Measurements from ENCODE around the gene SMG9. TPM values are rescaled to one million over a fixed set of nuclear protein-coding genes. Genes with fewer than 3 reads are reported as not detected.

The SMG9 gene
- total RNA-seq, 1 experiment from 2014 or later = 52.2 TPM

DNA sequence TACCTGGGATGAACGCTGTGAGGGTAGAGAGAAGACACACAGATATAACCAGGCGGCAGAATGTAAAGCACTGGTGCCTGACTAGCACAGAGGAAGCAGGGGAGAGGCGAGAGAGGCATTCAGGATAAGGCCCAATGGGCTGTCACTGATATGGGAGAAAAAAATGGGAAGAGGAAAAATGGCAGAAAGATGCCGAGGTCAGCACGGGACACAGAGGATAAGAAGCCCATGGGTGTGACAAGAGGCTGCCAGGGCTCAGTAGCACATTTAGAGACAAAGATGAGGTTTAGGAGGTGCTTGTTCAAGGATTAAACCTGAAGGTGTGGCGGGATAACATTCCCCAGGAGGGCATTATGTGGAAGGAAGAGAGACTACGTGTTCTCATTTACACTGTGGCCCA lies 5.6 kb downstream of the SMG9 start:
- H2BK120ac ChIP-seq (ENCODE audit: low read depth, low read length, poor library complexity, severe bottlenecking) = no peak overlapping the region
- no peaks in the 10 kb centered on the region for H3K9me3 ChIP-seq (ENCODE audit: control insufficient read depth, low read depth, low read length)
- no peak overlapping the region for H2AFZ ChIP-seq (ENCODE audit: low read length)
- Mint-ChIP-seq H3K27me3 (ENCODE audit: low read depth) (no peaks in the 10 kb centered on the region), H3K9me3 (no peaks in the 10 kb centered on the region; a peak in 2 of 5 replicates), H3K4me3 (no peak overlapping the region), H3K4me1 (peaks cover 8 to 9% of the 10 kb centered on the region in 2 experiments), H3K36me3 (ENCODE audit: insufficient read depth in 1 of 3, low read depth in 3 of 3) (peaks cover 37 to 70% (median 56%) of the 10 kb centered on the region in 3 experiments), H3K27ac (no peak overlapping the region; a peak in 1 of 7 replicates)
- no peak overlapping the region for H2BK5ac ChIP-seq (ENCODE audit: insufficient read length, low read length)
- no peaks in the 10 kb centered on the region; the same call in 1 of the 2 replicates for H3K27me3 ChIP-seq (ENCODE audit: insufficient read depth, low read length)
- H3T11ph ChIP-seq (ENCODE audit: low read length) = no peak overlapping the region
- H4K5ac ChIP-seq (ENCODE audit: insufficient read length, low read depth, low read length) = no peak overlapping the region
- H3K4me1 ChIP-seq (ENCODE audit: insufficient read depth, low read length) = no peaks in the 10 kb centered on the region
- no peak overlapping the region for H2BK15ac ChIP-seq (ENCODE audit: low read depth, low read length)
- no CpG with 5 or more reads among the region's 7 CpGs for WGBS (ENCODE audit: extremely low coverage, insufficient read length, low lambda C conversion rate)
- no peak overlapping the region for H2BK20ac ChIP-seq (ENCODE audit: low read depth, low read length, poor library complexity, severe bottlenecking)
- TF ChIP-seq, protein P1, sequence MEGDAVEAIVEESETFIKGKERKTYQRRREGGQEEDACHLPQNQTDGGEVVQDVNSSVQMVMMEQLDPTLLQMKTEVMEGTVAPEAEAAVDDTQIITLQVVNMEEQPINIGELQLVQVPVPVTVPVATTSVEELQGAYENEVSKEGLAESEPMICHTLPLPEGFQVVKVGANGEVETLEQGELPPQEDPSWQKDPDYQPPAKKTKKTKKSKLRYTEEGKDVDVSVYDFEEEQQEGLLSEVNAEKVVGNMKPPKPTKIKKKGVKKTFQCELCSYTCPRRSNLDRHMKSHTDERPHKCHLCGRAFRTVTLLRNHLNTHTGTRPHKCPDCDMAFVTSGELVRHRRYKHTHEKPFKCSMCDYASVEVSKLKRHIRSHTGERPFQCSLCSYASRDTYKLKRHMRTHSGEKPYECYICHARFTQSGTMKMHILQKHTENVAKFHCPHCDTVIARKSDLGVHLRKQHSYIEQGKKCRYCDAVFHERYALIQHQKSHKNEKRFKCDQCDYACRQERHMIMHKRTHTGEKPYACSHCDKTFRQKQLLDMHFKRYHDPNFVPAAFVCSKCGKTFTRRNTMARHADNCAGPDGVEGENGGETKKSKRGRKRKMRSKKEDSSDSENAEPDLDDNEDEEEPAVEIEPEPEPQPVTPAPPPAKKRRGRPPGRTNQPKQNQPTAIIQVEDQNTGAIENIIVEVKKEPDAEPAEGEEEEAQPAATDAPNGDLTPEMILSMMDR (conservative IDR thresholded peaks at IDR 0.05) = no peak
- no peak overlapping the region for H3K27ac ChIP-seq (ENCODE audit: insufficient read length, low read depth, low read length)
- H3K14ac ChIP-seq (ENCODE audit: insufficient read depth, low read length) = no peak overlapping the region
- H3K4me2 ChIP-seq (ENCODE audit: insufficient read depth, insufficient read length, low read length) = no peak overlapping the region
- 0 out of 2 replicates have a peak, but pooled peaks cover 3% of the 10 kb centered on the region for H3K79me2 ChIP-seq (ENCODE audit: insufficient read depth, low read length)
- no peak overlapping the region for H4K91ac ChIP-seq (ENCODE audit: insufficient read length, low read depth, low read length)
- H3K23me2 ChIP-seq (ENCODE audit: insufficient read length, low read depth, low read length, poor library complexity, severe bottlenecking) = peaks cover 3% of the 10 kb centered on the region
- H2AK5ac ChIP-seq (ENCODE audit: insufficient read length, low read length) = no peak overlapping the region
- no peaks in the 10 kb centered on the region for H3K79me1 ChIP-seq (ENCODE audit: insufficient read depth, low read depth, low read length, poor library complexity, severe bottlenecking)
- no peak overlapping the region for H4K8ac ChIP-seq (replicated peaks; ENCODE audit: insufficient read length, low read depth, low read length)
- no peak overlapping the region for H3K9ac ChIP-seq (ENCODE audit: extremely low read depth, insufficient read length, low read length)
- H4K20me1 ChIP-seq (ENCODE audit: control insufficient read depth, insufficient read depth, insufficient read length) = no peaks in the 10 kb centered on the region
- no peak for DNase-seq
- no peak overlapping the region for H3K56ac ChIP-seq (ENCODE audit: insufficient read length, low read depth, low read length)
- no peak overlapping the region for H3K4ac ChIP-seq (ENCODE audit: low read depth, low read length)
- H3K23ac ChIP-seq (ENCODE audit: insufficient read length, low read depth, low read length) = no peak overlapping the region
- H2BK12ac ChIP-seq (ENCODE audit: insufficient read length, low read depth, low read length) = no peak overlapping the region
- H3K18ac ChIP-seq (ENCODE audit: insufficient read length, low read depth, low read length) = no peak overlapping the region

Measured in H9 (cell line).